Activated CD4-positive, alpha-beta T cell treated with anti-CD3 and anti-CD28 coated beads for 36 hours (primary cell): ENCODE measurements around the gene FHIT. TPM values are rescaled to one million over a fixed set of nuclear protein-coding genes. Genes with fewer than 3 reads are reported as not detected.
A peak's percentile ranks its signal among the peaks of the same experiment; 100 is the strongest.
"Not testable (repeated sequence)": the region's sequence is repeated elsewhere in the genome, so short reads cannot be mapped to it uniquely, and the experiment has no call there.

ENCODE experiments used
- ATAC-seq: fragments of 200-7000 bp; cut with Tn5 transposase; one replicate; pipeline ENCODE4 v1.10.0; 2021; ENCODE audit warnings: mild to moderate bottlenecking, moderate library complexity
- CTCF ChIA-PET: fragments of 350-600 bp; sonication (Branson Sonifier 250); formaldehyde crosslinking; loops from one replicate; lab custom pipeline; 2021; ENCODE audit warnings: antibody characterized with exemption; lab: Charles Lee
- POLR2A ChIA-PET: fragments of 350-600 bp; sonication (Branson Sonifier 250); formaldehyde crosslinking; loops from one replicate; lab custom pipeline; 2021; ENCODE audit warnings: antibody characterized with exemption, inconsistent platforms; lab: Charles Lee
- DNase-seq: peaks from one replicate; pipeline ENCODE4 v3.0.0-alpha.2; 2020
- H3K27ac Mint-ChIP-seq: one replicate; pipeline ENCODE4 v1.8.0; 2021; ENCODE audit warnings: mixed read lengths
- H3K27me3 Mint-ChIP-seq: one replicate; pipeline ENCODE4 v1.8.0; 2021; ENCODE audit warnings: mixed read lengths
- H3K36me3 Mint-ChIP-seq: one replicate; pipeline ENCODE4 v1.8.0; 2021; ENCODE audit warnings: low read depth, mixed read lengths
- H3K4me1 Mint-ChIP-seq: one replicate; pipeline ENCODE4 v1.8.0; 2021; ENCODE audit warnings: mixed read lengths
- H3K4me3 Mint-ChIP-seq: one replicate; pipeline ENCODE4 v1.8.0; 2021; ENCODE audit warnings: mild to moderate bottlenecking, moderate library complexity, mixed read lengths
- H3K9me3 Mint-ChIP-seq: one replicate; pipeline ENCODE4 v1.8.0; 2021; ENCODE audit warnings: low read depth, mixed read lengths
- intact Hi-C, 2 experiments: fragments of 100-400 bp; cut with DNase I in 1 of 2; cut with micrococcal nuclease in 1 of 2; formaldehyde crosslinking; loops; one replicate each; pipeline versions ENCODE4 v1.14.2 to v1.15.1; 2022 to 2024; cut with DNase I, micrococcal nuclease
- total RNA-seq, 2 experiments: library from RNA; stranded (reverse); gene quantifications; one replicate each; pipeline ENCODE4 v1.2.3, GENCODE V29; 2021

The FHIT gene
- total RNA-seq, 2 experiments from 2014 or later, result 10.2 to 13.1 TPM

- POLR2A ChIA-PET, result no interaction called here
- Mint-ChIP-seq H3K9me3 (no peaks in the 10 kb centered on the region), H3K36me3 (peaks cover 4% of the 10 kb centered on the region), H3K27me3 (no peaks in the 10 kb centered on the region), H3K4me1 (no peaks in the 10 kb centered on the region), H3K4me3 (no peak overlapping the region), H3K27ac (no peak overlapping the region)
- no peak for ATAC-seq
- intact Hi-C loops, result no loop called here
- CTCF ChIA-PET, result no interaction called here
- DNase-seq, result no peak
Measured at GRCh38 chr3:61192222-61192621, 59.0 kb downstream of the FHIT start.

DNA sequence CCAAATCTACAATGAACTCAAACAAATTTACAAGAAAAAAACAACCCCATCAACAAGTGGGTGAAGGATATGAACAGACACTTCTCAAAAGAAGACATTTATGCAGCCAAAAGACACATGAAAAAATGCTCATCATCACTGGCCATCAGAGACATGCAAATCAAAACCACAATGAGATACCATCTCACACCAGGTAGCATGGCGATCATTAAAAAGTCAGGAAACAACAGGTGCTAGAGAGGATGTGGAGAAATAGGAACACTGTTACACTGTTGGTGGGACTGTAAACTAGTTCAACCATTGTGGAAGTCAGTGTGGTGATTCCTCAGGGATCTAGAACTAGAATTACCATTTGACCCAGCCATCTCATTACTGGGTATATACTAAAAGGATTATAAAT, 61.0 kb downstream of the FHIT start:
- H3K9me3 Mint-ChIP-seq, H3K4me1 Mint-ChIP-seq, H3K27me3 Mint-ChIP-seq, CTCF ChIA-PET, ATAC-seq, H3K36me3 Mint-ChIP-seq, H3K27ac Mint-ChIP-seq, intact Hi-C loops, DNase-seq, POLR2A ChIA-PET, H3K4me3 Mint-ChIP-seq: not testable (repeated sequence)

- Mint-ChIP-seq H3K9me3 (no peaks in the 10 kb centered on the region), H3K36me3 (peaks cover 2% of the 10 kb centered on the region), H3K4me1 (peaks cover 16% of the 10 kb centered on the region), H3K4me3 (no peak overlapping the region), H3K27ac (no peak overlapping the region), H3K27me3 (no peaks in the 10 kb centered on the region)
- DNase-seq (no peak), ATAC-seq (no peak)
- ChIA-PET CTCF (no interaction called here), POLR2A (interaction anchor here (0.7 kb wide), 1 partner anchor 34 kb away, joined by 3 read pairs; no protein-coding TSS in a partner anchor)
- intact Hi-C loops, result no loop called here
Measured at GRCh38 chr3:61186030-61186429, 65.2 kb downstream of the FHIT start.

- CTCF ChIA-PET, result no interaction called here
- Mint-ChIP-seq H3K9me3 (no peaks in the 10 kb centered on the region), H3K36me3 (peaks cover 2% of the 10 kb centered on the region), H3K4me1 (peaks cover 16% of the 10 kb centered on the region), H3K27ac (no peak overlapping the region), H3K27me3 (no peaks in the 10 kb centered on the region), H3K4me3 (no peak overlapping the region)
- intact Hi-C loops, result no loop called here
- ATAC-seq, result no peak
- no peak for DNase-seq
- POLR2A ChIA-PET, result no interaction called here
Measured at GRCh38 chr3:61184956-61185355, 66.3 kb downstream of the FHIT start.

GRCh38 chr3:61182662-61183061, 68.6 kb downstream of the FHIT start:
- Mint-ChIP-seq H3K36me3 (no peaks in the 10 kb centered on the region), H3K4me3 (no peak overlapping the region), H3K9me3 (no peaks in the 10 kb centered on the region), H3K27me3 (no peaks in the 10 kb centered on the region), H3K4me1 (peaks cover 16% of the 10 kb centered on the region), H3K27ac (no peak overlapping the region)
- CTCF ChIA-PET, result no interaction called here
- POLR2A ChIA-PET, result no interaction called here
- DNase-seq (no peak), ATAC-seq (peak; percentile 42)
- intact Hi-C loops, result no loop called here

GRCh38 chr3:61181874-61182273, 69.4 kb downstream of the FHIT start:
- Mint-ChIP-seq H3K4me3 (no peak overlapping the region), H3K4me1 (peaks cover 16% of the 10 kb centered on the region), H3K9me3 (no peaks in the 10 kb centered on the region), H3K27ac (no peak overlapping the region), H3K27me3 (no peaks in the 10 kb centered on the region), H3K36me3 (no peaks in the 10 kb centered on the region)
- ChIA-PET POLR2A (no interaction called here), CTCF (no interaction called here)
- intact Hi-C loops, result no loop called here
- DNase-seq, result peak; percentile 24
- peak; percentile 85 for ATAC-seq

- POLR2A ChIA-PET, result no interaction called here
- Mint-ChIP-seq H3K36me3 (no peaks in the 10 kb centered on the region), H3K27me3 (no peaks in the 10 kb centered on the region), H3K9me3 (no peaks in the 10 kb centered on the region), H3K4me1 (peaks cover 16% of the 10 kb centered on the region), H3K27ac (no peak overlapping the region), H3K4me3 (no peak overlapping the region)
- CTCF ChIA-PET, result interaction anchor here (0.6 kb wide), 2 partner anchors 142 to 350 kb away, joined by 3 read pairs; no protein-coding TSS in a partner anchor
- no peak for DNase-seq
- intact Hi-C loops, result no loop called here
- no peak for ATAC-seq
Measured at GRCh38 chr3:61180206-61180605, 71.0 kb downstream of the FHIT start.

DNA sequence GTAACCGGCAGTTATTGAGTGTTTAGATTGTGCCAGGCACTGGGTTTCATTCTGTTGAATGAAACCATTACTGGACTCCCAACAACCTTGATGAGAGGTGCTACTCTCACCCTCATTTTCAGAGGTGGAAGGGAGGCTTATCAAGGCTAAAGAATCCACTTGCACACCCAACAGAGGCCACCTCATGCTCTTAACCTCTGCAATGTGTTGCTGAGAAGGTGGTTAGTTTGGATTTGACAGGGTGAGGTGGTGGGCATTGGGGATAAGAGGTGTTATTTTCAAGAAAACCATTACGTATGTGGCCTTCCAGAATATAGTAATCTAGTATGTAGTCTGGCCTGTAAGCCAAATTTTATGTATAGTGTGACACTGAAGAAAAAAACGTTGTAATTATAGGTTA, 73.1 kb downstream of the FHIT start:
- ATAC-seq, result no peak
- no peaks in the 10 kb centered on the region for H3K27me3 Mint-ChIP-seq
- ChIA-PET POLR2A (no interaction called here), CTCF (no interaction called here)
- intact Hi-C loops, result no loop called here
- H3K9me3 Mint-ChIP-seq, result no peaks in the 10 kb centered on the region
- no peak overlapping the region for H3K27ac Mint-ChIP-seq
- no peaks in the 10 kb centered on the region for H3K36me3 Mint-ChIP-seq
- no peak for DNase-seq
- no peak overlapping the region for H3K4me3 Mint-ChIP-seq
- H3K4me1 Mint-ChIP-seq, result peaks cover 16% of the 10 kb centered on the region

DNA sequence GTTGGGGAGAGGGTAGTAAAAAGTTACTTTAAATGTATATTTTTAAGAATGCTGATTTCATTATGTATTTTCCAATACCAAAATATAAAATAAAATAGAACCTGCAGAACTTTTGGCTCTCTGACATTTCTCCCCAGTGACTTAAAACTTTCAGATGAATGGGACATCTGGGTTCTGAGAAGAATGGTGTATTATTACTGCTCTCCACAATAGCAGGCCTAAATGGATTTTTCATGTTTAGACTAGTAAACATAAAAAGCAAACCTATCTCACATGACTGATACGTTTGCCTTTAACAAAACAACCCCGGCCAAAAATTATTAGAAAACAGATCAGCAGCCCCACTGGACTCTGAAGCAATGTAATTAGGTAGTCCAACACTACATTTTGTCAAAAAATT, 73.8 kb downstream of the FHIT start:
- Mint-ChIP-seq H3K4me1 (peaks cover 10% of the 10 kb centered on the region), H3K9me3 (no peaks in the 10 kb centered on the region), H3K4me3 (no peak overlapping the region), H3K27ac (no peak overlapping the region), H3K27me3 (no peaks in the 10 kb centered on the region), H3K36me3 (no peaks in the 10 kb centered on the region)
- no peak for DNase-seq
- ChIA-PET POLR2A (no interaction called here), CTCF (interaction anchor here (0.8 kb wide), 1 partner anchor 481 kb away, joined by 3 read pairs; no protein-coding TSS in a partner anchor)
- ATAC-seq, result no peak
- intact Hi-C loops, result no loop called here

DNA sequence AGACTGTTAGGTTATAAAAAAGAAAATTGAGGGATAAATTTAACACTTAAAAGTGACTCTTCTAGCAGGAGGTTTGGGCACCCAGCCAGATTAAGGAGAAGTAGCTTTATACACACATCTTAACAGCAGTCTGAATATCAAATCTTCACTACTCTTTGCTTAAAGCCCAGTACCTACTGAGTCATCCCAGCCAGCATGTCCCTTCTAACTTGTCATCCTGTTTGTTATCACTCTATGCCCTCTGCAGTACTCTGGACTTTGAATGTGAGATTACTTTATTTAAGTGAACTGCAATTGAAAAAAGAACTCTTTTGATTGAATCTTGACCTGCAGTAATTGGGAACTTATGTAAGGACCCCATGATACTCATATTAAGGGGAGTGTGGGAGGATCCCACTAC, 77.6 kb downstream of the FHIT start:
- H3K4me1 Mint-ChIP-seq, result no peaks in the 10 kb centered on the region
- ChIA-PET CTCF (interaction anchor here (1.0 kb wide), 1 partner anchor 25 kb away, joined by 3 read pairs; no protein-coding TSS in a partner anchor), POLR2A (no interaction called here)
- no peak overlapping the region for H3K27ac Mint-ChIP-seq
- intact Hi-C loops, result no loop called here
- no peaks in the 10 kb centered on the region for H3K27me3 Mint-ChIP-seq
- no peak for DNase-seq
- no peak overlapping the region for H3K4me3 Mint-ChIP-seq
- ATAC-seq, result no peak
- no peaks in the 10 kb centered on the region for H3K9me3 Mint-ChIP-seq
- H3K36me3 Mint-ChIP-seq, result no peaks in the 10 kb centered on the region

- Mint-ChIP-seq H3K27ac (no peak overlapping the region), H3K4me3 (no peak overlapping the region), H3K36me3 (no peaks in the 10 kb centered on the region), H3K9me3 (no peaks in the 10 kb centered on the region), H3K27me3 (no peaks in the 10 kb centered on the region), H3K4me1 (no peaks in the 10 kb centered on the region)
- ATAC-seq (no peak), DNase-seq (no peak)
- CTCF ChIA-PET, result interaction anchor here (1.0 kb wide), 1 partner anchor 26 kb away, joined by 3 read pairs; no protein-coding TSS in a partner anchor
- POLR2A ChIA-PET, result no interaction called here
- intact Hi-C loops, result no loop called here
Measured at GRCh38 chr3:61172684-61173083, 78.6 kb downstream of the FHIT start.

- H3K4me3 Mint-ChIP-seq, result no peak overlapping the region
- no peaks in the 10 kb centered on the region for H3K36me3 Mint-ChIP-seq
- no peaks in the 10 kb centered on the region for H3K4me1 Mint-ChIP-seq
- no peaks in the 10 kb centered on the region for H3K9me3 Mint-ChIP-seq
- CTCF ChIA-PET, result no interaction called here
- ATAC-seq (no peak), DNase-seq (no peak)
- intact Hi-C loops, result no loop called here
- no peak overlapping the region for H3K27ac Mint-ChIP-seq
- no peaks in the 10 kb centered on the region for H3K27me3 Mint-ChIP-seq
- POLR2A ChIA-PET, result no interaction called here
Measured at GRCh38 chr3:61172203-61172602, 79.0 kb downstream of the FHIT start.
